ENCODE measurements around the gene SNX30.

The SNX30 gene

DNA sequence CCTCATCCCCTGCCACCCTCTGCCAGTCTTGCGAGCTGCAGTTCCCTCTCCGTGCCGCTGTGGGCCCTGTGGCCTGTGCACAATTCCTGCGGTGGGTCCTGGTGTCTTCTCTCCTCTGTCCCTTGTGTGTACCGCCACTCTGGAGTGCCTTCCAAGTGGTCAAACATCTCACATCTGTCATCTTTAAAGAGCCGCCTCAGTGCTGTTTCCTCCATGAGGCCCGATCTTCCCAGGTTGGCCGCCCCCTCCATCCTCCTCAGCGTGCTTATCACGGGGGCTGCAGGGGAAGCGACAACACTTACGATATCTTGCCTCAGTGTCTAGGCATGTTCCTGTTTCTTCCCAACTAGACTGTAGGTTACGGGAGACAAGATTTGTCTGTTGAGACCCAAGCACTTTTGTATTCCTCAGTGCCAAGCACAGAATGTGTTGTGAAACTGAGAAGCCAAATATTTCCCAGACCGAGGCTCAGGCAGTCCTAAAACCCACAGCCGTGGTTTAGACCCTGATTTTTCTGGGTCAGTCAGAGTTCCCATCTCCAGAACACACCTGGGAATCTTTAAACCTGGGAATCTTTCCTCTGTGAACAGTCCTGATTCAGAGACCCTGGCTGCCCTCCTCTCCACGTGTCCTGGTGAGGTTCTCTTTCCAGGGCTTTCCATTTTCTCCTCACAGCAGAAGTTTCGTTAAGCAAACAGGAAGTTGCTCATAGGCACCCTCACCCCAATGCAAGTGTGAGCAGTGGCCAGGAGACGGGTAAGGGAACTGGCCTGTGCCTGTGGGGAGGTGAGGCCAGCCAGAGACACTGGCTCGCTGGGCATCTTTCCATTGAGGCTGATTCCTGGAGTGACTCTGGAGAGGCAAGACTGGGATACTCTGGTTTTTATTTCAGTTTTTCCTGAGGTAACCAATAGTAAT lies 111.3 kb downstream of the SNX30 start:
- DNase-seq = no peak

DNA sequence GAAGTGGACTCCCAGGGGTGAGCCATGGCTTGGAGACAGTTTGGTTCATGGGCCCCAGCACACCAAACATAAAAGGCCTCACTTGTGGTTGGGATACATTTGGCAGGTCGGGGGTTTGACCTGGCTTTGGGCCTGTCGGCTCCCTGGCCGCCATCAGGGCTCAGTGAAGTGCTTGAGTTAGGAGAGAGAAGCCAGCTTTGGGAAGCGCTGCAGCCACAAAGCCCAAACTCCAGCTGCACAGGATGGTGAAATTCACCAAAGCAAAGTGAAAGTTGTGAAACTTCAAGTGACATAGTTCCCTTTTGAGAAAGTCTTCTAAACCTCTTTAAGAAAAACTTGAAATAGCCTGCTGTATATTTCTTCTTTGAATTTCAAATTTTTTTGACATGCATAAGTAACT lies 112.7 kb downstream of the SNX30 start:
- no peak for DNase-seq

DNA sequence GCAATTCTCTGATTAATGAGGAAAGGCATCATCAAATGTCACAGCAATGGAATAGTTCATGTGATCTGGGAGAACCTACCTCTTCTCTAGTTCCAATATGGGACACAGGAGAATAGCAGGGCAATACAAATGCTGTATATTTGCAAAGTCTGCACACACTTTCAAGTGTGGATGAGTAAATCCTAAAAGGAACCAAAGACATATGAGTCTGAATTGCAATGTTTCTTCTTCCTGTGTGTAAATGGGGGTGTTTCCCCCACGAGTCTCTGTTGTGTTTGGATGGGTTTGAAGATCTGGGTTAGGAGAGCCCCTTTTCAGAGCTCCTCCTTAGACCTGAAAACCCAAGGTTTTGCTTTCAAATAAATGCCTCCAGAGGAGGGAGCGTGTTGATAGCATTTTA lies 113.2 kb downstream of the SNX30 start:
- DNase-seq = no peak

DNA sequence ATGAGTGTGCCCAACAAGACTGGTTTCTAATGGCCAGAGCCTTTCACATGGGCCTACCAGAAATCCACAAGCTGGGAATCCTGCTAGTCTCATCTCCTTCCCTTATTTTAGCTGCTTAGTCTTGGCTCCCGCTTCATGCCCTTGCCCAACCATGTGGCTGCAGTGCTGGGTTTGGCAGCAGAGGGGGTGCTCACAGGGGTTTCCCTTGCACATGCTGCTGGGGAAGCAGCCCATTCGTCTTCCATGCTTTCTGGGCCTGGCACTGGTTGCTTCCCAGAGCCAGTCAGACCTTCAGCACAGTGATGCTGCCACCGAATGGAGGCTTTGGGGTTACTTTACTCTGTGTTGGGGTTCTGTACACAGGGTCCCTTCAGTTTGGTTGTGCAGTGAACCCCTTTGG lies 113.8 kb downstream of the SNX30 start:
- DNase-seq = no peak

DNA sequence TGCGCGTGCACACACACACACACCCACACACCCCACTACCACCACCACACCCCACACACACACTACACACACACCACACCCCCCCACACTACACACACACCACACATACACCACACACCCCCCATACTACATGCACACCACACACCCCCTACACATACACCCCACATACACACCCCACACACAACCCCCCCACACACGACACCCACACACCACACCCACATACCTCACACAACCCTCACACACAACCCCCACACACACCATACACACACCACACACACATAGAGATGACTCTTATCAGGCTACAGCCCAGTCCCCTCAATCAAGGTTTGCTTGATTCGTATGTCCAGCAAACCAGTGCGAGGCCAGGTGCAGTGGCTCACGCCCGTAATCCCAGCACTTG lies 114.4 kb downstream of the SNX30 start:
- DNase-seq = no peak

DNA sequence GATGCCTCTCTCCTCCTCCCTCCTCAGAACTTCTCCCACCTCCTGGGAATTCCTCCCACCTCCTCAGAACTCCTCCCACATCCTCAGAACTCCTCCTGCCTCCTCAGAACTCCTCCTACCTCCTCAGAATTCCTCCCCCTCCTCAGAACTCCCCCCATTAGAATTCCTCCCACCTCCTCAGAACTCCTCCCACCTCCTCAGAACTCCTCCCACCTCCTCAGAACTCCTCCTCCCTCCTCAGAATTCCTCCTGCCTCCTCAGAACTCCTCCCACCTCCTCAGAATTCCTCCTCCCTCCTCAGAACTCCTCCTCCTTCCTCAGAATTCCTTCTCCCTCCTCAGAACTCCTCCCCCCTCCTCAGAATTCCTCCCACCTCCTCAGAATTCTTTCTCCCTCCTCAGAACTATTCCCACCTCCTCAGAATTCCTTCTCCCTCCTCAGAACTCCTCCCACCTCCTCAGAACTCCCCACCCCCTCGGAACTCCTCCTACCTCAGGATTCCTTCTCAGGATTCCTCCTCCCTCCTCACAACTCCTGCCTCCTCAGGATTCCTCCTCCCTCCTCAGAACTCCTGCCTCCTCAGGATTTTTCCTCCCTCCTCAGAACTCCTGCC lies 116.2 kb downstream of the SNX30 start:
- DNase-seq = no peak

DNA sequence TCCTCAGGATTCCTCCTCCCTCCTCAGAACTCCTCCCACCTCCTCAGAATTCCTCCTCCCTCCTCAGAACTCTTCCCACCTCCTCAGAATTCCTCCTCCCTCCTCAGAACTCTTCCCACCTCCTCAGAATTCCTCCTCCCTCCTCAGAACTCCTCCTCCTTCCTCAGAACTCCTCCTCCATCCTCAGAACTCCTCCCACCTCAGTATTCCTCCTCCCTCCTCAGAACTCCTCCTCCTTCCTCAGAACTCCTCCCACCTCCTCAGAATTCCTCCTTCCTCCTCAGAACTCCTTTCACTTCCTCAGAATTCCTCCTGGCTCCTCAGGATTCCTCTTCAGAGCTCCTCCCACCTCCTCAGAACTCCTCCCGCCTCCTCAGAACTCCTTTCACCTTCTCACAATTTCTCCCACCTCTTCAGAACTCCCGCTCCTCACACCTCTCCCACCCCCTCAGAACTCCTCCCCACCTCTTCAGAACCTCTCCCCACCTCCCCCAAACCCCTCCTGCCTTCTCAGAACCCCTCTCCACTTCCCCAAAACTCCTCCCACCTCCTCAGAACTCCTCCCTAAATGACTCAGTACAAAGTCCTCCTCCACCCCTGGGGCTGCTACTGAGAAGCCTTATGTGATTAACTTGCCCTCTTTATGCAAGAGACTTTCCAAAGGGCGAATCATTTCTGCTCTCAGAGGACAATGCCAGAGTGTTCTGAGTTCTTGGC lies 116.9 kb downstream of the SNX30 start:
- DNase-seq = no peak

DNA sequence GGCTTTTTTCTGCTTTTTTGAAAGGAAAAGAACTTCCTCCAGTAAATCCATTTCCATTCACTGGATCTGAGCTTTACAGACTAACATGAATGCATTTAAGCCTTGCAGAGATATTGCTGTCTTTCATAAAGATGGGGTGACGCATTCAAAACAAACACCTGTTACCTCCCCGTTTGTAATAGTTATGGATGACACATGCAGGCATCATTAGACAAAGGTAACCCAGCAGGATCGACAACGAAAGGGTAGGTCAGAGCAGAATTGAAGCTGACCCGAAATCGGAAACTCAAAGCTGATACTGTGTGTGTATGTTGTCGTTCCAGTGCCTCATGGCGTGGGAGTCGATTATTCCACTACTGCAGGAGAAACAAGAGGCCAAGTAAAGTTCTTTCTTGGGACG lies 117.9 kb downstream of the SNX30 start:
- no peak for DNase-seq

DNA sequence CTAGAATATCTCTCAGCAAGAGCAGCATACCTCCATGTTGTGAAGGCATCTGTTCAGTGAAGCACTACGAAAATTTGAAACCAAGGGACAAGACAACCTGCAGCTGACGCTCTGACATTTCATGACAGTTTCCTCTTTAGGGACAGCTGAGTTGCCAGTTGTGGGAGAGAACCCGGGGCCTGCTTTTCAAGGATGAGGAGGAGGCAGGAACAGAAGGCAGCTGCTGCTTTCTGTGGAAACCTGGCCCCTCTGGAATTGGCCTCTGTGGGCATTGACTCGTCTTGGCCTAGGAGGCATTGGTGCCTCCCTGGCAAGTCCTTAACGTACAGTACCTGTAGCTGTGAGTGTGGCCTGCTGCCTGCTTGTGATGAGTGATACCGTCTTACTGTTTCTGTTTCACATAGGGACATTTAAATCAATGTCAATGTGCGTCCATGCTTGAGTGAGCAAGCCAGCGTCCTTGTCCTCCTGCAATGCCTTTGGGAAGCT lies 118.5 kb downstream of the SNX30 start:
- no peak for DNase-seq

DNA sequence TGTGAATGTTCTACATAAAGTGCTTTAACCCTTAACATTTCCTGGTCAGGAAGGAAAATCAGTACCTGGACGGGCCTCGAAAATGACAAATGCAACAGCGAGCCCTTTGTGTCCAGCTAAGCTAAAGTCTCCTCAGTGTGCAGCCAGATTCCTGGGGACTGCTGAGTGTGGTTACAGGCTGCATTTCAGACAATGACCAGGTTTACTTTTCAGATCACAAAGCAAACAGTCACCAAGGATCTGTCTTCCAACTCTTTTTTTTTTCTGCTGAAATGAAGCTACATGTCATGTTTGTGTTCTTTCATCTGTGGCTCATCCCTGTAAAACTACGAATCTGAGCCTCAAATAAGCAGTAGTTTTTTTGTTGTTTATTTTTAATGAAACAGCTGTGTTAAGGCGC lies 119.4 kb downstream of the SNX30 start:
- no peak for DNase-seq

DNA sequence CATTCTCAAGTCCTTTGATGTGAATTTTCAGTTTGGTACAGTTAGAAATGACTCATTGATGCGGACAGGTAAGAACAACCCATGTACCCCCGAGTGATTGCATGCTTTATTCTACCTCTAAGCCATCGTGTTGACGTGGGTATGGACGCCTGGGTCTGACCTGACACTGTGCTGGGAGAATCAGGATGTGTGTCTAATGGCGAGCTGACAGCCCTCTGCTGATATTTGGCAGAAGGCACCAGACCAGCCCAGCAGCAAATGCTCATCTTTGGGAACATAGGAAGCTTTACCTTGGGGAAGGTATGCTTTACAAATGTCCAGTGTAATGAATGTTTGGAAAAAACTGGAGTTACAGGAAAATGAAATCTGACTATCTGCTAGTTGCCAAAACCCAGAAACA lies 120.0 kb downstream of the SNX30 start:
- no peak for DNase-seq

DNA sequence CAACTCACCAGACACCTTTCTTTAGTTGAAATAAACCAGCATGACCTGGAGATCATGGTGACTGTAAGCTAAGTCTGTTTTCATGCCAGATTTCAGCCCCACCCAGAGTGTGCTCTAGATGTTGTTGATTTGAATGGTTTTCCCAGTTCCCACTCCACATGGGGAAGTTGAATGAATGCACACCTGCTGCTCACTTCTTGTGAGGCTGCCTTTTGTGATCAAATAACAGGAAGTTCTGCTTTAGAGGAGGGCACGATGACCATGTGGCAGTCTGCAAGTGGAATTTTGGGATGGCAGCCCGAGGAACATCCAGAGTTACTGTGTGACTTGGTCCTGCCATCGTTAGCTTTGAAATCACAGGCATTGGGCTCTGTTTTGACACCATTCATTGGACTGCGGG lies 121.5 kb downstream of the SNX30 start:
- DNase-seq = no peak

DNA sequence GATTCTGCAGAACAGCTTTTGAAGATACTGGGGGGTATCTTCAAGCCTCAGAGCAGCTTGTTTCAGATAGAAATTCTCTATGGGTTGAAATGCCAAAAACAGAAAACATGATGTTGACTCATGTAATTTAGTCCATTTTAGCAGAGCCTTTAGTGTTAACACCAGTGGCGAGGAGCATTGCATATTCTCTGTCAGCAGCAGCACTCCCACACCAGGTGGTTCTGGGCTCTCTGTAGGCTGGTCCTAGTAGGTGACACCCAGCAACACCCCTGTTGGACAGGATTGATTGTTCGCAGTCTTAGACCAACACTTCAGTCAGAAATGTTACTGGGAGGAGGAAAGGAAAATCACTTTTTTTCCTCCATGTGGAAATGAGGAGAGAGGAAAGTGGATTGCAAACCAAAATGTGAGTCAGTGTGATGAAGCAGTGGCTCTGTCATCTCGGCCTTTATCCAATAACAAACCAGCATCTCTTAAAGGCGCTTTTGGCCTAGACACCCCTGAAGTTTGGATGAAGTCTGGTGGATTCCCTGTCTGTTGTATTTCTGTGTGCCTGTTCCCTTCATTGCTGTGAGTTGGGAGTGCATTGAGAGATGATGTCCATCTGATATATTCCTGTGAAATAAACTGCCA lies 123.3 kb downstream of the SNX30 start:
- no peak for DNase-seq

DNA sequence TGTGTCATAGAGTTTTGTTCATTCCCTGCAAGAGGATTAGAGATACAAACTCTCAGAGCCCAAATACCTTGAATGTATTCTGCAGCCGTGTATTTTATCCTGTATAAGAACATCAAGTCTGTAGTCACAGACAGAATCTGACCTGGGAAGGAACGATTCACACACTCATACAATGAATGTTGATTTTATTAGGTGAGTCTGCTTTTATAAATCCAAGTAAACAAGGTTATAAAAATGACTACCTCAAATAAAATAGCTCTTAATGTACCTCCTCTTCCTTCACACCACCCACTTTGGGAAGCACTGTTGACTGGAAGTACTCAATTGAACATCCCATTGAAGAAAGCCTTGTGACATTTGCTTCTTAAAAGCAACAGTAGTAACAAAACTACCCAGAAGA lies 128.2 kb downstream of the SNX30 start:
- no peak for DNase-seq

DNA sequence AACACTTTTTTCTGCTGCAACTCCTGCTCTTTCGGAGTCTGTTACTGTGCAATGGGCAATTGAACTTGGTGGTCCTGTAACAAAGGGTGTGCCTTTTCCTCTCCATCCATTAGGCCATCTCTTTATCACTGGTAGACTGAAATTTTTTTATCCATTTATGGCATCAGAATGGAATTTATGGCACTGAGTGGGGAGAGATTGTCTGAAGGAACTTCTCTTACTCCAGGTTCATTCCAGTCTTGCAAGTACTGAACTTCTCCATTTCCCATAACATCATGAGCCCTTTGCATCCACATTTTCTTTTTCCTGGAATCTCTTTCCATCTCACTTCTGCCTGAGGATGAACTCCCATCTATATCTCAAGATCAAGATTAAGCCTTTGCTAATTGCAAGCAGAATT lies 130.1 kb downstream of the SNX30 start:
- DNase-seq = no peak

DNA sequence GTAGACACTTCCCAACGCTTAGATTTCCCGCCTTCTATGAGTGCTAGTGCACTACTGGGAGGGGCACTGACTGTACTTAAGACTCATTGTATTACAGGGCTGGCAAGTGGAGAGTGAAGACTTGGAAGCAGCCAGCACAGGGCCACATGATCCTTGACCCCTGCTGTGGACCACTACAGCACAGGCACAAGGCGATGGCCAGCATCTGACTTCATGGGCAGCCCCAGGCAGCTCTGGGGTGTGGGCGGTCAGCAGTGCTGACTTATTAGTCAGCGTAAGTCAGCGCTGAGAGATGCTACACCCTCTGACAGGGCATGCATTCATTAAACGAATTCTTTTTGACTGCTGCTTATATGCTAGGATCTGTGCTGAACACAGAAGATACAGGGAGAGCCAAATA lies 130.8 kb downstream of the SNX30 start:
- DNase-seq = no peak

DNA sequence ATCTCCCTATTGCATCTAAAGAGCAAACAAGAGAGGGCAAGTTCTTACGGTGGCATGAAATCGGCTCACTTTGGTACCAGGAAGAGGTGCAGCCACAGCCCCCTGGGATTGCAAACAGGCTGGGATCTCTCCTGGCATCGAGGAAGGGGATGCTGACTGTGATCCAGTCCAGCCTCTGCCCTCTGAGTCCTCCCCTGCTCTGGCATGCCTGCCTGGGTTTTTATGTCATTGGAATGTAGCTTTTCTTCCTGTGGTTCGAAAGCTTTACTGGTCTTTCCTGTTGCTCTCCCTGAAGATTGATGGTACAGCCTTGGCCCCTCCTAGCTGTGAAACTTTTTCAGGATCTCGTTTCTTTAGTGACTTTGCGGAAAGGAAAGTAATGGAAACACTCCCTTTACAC lies 133.5 kb downstream of the SNX30 start:
- no peak for DNase-seq

DNA sequence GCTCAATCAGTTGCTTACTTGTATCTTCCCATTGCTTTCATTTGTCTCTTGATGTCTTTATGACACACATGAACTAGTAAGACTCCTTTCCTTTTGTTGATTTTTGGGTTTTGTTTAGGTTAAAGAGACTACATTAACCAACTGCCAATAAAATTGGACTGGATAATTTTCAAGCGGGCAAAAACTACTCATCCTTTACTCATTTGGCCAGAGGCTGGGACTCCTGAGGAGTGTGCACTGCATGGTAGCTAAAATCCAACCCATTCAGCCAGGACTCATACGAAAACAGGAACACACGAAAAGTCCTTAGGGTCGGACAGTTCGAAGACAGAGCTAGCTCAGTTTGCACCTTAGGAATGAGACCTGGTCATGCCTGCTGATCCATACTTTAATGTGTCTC lies 134.2 kb downstream of the SNX30 start:
- DNase-seq = no peak

DNA sequence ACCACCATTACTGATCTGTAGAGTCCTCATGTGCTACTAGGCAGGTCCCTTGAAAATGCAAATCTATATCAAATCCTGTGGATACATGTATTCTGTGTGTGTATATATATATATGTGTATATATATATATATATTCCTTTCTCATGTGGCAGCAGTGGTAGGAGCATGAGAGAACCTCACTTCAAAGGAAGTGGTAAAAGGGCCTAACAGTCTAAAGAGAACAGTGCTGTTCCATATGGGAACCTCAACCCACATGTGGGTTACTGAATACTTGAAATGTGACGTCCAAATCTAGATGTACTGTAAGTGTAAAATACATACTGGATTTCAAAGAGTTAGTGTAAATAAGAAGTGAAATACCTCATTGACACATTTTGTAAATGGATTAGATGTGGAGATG lies 134.8 kb downstream of the SNX30 start:
- no peak for DNase-seq

DNA sequence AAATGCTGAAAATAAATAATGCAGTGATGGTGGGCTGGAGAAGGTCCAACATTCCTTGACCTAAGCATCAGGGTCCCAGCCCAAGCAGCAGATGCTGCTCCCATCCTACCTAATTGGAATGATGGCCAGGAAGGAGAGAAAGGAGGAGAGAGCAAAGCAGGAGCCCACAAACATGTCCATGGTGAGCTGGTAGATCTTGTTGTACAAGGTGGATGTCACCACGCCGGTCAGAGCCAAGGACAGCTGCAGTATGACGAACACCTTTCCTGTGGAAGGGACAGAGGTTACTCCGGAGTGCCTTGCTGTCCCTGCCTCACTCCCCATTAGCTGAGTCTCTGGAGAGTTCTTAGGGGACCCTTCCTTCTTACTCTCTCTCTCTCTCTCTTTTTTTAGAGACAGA lies 135.8 kb downstream of the SNX30 start:
- no peak for DNase-seq

DNA sequence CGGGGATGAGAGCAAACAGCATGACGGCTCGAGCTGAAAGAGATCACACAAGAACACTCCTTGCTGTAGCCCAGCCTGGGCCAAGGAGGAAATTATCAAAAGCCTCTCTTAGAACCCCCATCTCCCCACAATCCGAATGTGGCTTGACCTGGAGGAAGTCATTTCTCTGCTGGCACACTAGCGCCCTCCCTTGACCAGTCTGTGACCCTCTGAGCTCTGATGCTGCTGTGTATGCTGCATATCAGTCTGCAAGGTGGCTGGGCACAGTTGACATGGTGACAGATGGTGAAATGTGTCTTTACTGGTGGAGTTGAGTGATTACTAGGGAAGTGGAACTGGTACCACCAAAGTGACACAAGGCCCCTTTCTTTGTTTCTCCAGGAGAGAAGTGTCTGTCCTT lies 136.8 kb downstream of the SNX30 start:
- no peak for DNase-seq

DNA sequence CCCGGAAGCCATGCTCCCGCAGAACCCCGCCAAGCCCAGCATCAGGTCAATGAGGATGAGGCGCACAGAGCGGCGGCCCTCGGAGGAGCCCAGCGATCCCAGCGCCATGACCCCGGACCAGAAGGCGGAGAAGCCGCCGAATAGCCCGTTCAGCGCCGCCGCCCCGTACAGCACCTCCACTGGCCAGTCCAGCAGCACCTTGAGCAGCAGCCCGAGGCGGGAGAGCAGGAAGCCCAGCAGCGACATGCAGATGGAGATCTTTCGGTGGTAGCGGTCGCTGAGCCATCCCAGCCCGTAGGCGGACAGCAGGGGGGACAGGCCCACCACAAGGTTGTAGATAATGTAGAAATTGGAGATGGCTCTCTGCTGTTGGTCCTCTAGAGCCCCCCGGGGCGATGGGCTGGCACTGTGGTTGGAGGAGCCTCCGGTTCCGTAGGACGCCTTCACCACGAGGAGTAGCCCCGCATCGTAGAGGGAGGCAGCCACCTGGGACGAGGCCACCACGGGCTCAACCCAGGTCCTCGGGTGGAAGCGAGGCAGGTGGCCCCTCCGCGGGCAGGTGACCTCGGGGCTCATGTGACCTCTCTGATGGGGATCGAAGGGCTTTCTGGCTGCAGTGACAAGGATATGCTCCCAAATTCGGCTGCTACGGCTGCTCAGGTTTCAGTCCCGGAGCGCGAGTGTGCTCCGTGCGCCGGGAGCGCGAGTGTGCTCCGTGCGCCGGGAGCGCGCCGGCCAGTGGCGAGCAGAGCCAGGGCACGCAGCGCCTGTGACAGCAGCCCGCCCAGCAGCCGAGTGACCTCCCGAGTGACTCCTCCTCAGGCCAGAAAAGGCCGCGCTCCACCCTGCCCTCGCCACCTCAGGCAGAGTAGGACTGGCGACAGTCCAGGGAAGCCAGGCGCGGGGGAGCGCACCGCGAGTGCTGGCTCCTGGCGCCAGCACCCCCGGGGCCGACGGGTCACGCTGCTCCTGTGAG lies 139.8 kb downstream of the SNX30 start, which contains the start of gene SLC46A2:
Gene SLC46A2, minus strand, starts transcription at position 771 of the 976 bp plus-strand sequence. Its CDS starts 195 bp downstream, at position 576.
- DNase-seq = no peak

Measured in NCI-H1694 (cell line).